Spinal cord (tissue), 10 donors: ENCODE data around the gene LAMP5. TPM values are rescaled to one million over a fixed set of nuclear protein-coding genes. Genes with fewer than 3 reads are reported as not detected.

ENCODE experiments used
- DNase-seq, 6 donors: peaks; one replicate each; pipeline versions ENCODE4 v3.0.0 to v3.0.0-alpha.2; 2013 to 2015; ENCODE audit warnings: low spot score in 6 of 6, low read depth in 4 of 6
- H3K27ac ChIP-seq: one replicate; pipeline ENCODE4 v1.5.1; 2013; ENCODE audit warnings: low read depth, low read length, control low read depth
- H3K27me3 ChIP-seq: one replicate; pipeline ENCODE4 v1.6.1; 2013; ENCODE audit warnings: low read length; ENCODE audit not compliant: control insufficient read depth, insufficient read depth
- H3K36me3 ChIP-seq: one replicate; pipeline ENCODE4 v1.6.1; 2013; ENCODE audit warnings: low read length; ENCODE audit not compliant: control insufficient read depth, insufficient read depth
- H3K4me1 ChIP-seq: one replicate; pipeline ENCODE4 v1.6.1; 2013; ENCODE audit warnings: low read length; ENCODE audit not compliant: control insufficient read depth, insufficient read depth
- H3K4me3 ChIP-seq: one replicate; pipeline ENCODE4 v1.5.1; 2013; ENCODE audit warnings: low read depth, low read length, control low read depth
- H3K9me3 ChIP-seq: one replicate; pipeline ENCODE4 v1.6.1; 2013; ENCODE audit warnings: low read length; ENCODE audit not compliant: control insufficient read depth, insufficient read depth
- WGBS: methylation state at CpG from one replicate; pipeline ENCODE4 v1.1.5; 2013; ENCODE audit warnings: missing lambda C conversion rate; ENCODE audit not compliant: insufficient coverage; 5-methylcytosine and 5-hydroxymethylcytosine counted together
- long read RNA-seq, 4 donors: transcript quantifications; one replicate each; lab custom pipeline, GENCODE V29; 2026
- polyA plus RNA-seq, 2 donors: library from polyadenylated mRNA; unstranded; fragments of 120-200 nt; gene quantifications; one replicate each; pipeline ENCODE4 v1.2.1, GENCODE V29; 2013; ENCODE audit not compliant: insufficient read length in 2 of 2
- total RNA-seq, 2 donors: library from RNA; depleted of rRNA in 1 of 2; stranded (reverse); fragments of 120-200 nt in 1 of 2; fragments of >200 nt in 1 of 2; gene quantifications; one replicate each; pipeline versions ENCODE4 v1.2.3 to v1.2.4, GENCODE V29; 2013 to 2014
- donor health status: healthy.

Gene LAMP5, protein sequence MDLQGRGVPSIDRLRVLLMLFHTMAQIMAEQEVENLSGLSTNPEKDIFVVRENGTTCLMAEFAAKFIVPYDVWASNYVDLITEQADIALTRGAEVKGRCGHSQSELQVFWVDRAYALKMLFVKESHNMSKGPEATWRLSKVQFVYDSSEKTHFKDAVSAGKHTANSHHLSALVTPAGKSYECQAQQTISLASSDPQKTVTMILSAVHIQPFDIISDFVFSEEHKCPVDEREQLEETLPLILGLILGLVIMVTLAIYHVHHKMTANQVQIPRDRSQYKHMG
- total RNA-seq, result 10 to 100 TPM; 27.4 to 66.8 TPM
- polyA plus RNA-seq, result 10 to 100 TPM; 74.5 to 90.7 TPM
- long read RNA-seq, donor 1, transcript LAMP5-201 (6 exons, 2,039 nt), result major isoform, 28 of 143 reads
- long read RNA-seq, donor 1, partial matches to known transcripts, result 115 of 143 reads
- long read RNA-seq, donor 1, other reads (novel, unspliced or antisense), result 0 of 143 reads
- long read RNA-seq, donor 2, transcript LAMP5-201 (6 exons, 2,039 nt), result major isoform, 5 of 11 reads
- long read RNA-seq, donor 2, partial matches to known transcripts, result 6 of 11 reads
- long read RNA-seq, donor 2, other reads (novel, unspliced or antisense), result 0 of 11 reads
- long read RNA-seq, donor 3, transcript LAMP5-201 (6 exons, 2,039 nt), result major isoform, 12 of 20 reads
- long read RNA-seq, donor 3, partial matches to known transcripts, result 8 of 20 reads
- long read RNA-seq, donor 3, other reads (novel, unspliced or antisense), result 0 of 20 reads
- long read RNA-seq, donor 4, result 0 reads

DNA sequence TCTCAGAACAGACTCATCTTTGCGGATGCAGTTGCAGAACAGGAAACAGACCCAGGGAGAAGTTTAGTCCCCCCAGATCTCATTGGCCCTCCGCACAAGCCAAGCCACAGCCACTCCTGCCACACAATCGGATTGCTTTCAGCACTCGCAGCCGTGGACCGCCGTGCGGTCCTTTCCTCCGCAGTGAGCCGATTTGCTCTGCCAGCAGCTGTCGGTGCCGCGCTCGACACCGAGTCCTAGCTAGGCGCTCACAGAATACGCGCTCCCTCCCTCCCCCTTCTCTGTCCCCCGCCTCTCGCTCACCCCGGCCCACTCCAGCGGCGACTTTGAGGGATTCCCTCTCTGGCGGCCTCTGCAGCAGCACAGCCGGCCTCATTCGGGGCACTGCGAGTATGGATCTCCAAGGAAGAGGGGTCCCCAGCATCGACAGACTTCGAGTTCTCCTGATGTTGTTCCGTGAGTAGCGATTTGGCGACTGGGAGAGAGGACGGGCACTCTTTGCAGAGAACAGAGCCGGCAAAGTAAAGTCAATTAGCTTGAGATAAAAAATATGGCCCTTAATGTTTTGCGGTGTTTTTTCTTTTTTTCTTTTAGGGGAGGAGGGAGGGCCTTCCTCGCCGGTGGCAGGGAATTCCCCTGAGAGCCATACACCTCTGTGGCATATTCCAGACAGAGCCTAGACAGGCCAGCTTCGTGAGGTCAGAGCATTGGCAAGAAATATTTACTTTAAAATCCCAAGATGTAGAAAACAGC, at the start of gene LAMP5:
TSS of gene LAMP5 (plus strand) at position 130 of the 753 bp plus-strand sequence. CDS start at position 393, 263 bp downstream.
- peaks cover 35% of the 10 kb centered on the region for H3K27me3 ChIP-seq
- no peaks in the 10 kb centered on the region for H3K9me3 ChIP-seq
- peaks cover 4% of the 10 kb centered on the region for H3K36me3 ChIP-seq
- H3K27ac ChIP-seq, result peak within 1 kb of the TSS; percentile 3
- under 1% methylated on average over 34 of the region's 38 CpGs for WGBS
- peak within 1 kb of the TSS; percentile 34 for H3K4me3 ChIP-seq
- peak in 3 of 6 donors; percentile 61 to 89 (median 82) for DNase-seq
- H3K4me1 ChIP-seq, result peaks cover 26% of the 10 kb centered on the region

DNA sequence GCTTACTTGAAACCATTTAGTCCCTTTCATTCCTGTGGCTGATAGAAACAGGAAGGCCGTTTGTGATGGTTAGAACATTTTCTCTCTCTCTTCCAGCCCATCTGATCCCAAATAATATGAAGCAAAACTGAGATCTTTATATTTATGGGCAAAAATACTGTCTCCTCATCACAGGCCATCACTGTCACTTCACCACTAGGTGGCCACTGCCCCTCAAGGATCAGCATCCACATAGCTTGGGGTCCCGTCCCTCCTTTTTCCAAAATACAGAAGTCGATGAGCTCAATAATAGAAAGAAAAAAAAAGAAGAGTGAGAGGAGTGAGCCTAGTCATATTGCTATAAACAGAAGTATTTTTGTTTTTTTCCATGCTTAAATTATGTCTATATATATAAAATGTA, 46.4 kb upstream of the LAMP5 start:
- Histone ChIP-seq H3K27ac (no peak overlapping the region), H3K27me3 (no peaks in the 10 kb centered on the region), H3K9me3 (no peaks in the 10 kb centered on the region), H3K4me3 (no peak overlapping the region), H3K4me1 (no peaks in the 10 kb centered on the region), H3K36me3 (no peaks in the 10 kb centered on the region)
- no CpG with 5 or more reads among the region's 3 CpGs for WGBS
- DNase-seq, result peak in 1 of 6 donors; percentile 42

DNA sequence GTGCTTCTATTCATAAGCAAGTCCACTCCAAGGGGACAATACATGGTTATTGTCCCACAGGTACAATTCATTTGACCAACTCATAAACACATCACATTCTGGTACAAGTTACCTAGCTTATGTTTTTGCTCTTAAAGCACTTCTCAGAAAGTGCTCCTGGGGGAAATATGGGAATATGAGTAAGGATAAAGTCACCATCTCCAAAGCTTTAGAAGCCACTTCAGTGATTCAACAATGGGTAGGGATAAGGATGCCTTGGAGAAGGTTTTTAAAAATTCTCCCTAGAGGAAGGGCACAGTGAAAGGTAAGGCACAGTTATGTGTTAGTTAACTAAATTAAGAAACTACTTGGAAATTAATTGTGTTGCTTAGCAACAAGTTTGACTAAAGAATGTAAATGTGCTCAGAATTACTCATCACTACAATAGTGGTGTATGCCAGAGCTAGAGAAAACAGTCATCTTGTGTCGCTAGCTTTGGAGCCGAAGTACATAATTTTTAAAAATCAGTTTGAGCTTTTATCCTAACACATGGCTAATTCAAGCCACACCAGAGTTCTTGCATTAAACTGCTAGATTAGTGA, 39.5 kb upstream of the LAMP5 start:
- Histone ChIP-seq H3K4me3 (no peak overlapping the region), H3K27me3 (no peaks in the 10 kb centered on the region), H3K36me3 (peaks cover 2% of the 10 kb centered on the region), H3K9me3 (no peaks in the 10 kb centered on the region), H3K27ac (no peak overlapping the region), H3K4me1 (no peaks in the 10 kb centered on the region)
- no CpG with 5 or more reads among the region's 2 CpGs for WGBS
- peak in 1 of 6 donors; percentile 46 for DNase-seq

DNA sequence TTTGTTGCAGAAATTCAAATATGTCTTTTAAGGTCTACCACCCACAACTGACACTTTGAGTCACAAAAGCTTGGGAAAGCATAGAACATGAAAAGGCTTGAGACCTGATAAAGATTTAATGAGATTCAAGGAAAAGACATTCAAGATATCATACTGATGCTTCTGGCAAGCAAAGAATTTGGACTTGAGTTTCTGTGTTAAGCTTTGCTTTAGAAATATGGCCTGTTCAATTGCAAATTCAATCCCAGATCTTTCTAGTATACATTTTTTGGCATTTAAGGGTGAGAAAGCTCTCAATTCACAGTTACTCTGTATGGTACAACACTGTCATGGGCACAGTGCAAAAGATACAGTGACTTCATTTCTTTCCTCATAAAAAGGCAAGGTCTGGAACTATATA, 38.9 kb upstream of the LAMP5 start:
- DNase-seq, result peak in 1 of 6 donors; percentile 74
- Histone ChIP-seq H3K4me1 (no peaks in the 10 kb centered on the region), H3K4me3 (no peak overlapping the region), H3K9me3 (no peaks in the 10 kb centered on the region), H3K36me3 (peaks cover 2% of the 10 kb centered on the region), H3K27me3 (no peaks in the 10 kb centered on the region), H3K27ac (no peak overlapping the region)

DNA sequence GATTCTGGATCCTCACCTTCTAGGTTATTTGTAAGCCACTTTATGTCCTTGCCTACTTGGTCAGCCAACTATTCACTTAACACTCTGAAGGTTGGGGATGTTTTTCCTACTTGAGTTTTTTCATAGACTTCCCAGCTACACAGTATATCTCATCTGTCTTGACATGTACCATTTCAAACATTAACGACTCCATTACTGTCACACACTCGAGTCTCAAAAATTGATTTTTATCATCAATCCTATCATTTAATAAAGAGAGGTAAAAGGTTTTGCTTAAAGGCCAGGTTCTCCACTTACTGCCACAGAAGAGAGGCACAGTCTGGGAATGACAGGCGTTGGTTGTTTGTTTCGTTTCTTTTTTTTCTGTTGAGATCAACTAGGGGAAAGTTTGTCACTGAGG, 38.2 kb upstream of the LAMP5 start:
- no peak for DNase-seq
- Histone ChIP-seq H3K27me3 (no peaks in the 10 kb centered on the region), H3K36me3 (peaks cover 2% of the 10 kb centered on the region), H3K9me3 (no peaks in the 10 kb centered on the region), H3K4me1 (no peaks in the 10 kb centered on the region), H3K27ac (no peak overlapping the region), H3K4me3 (no peak overlapping the region)
- 100% methylated on average over 1 of the region's 4 CpGs for WGBS

DNA sequence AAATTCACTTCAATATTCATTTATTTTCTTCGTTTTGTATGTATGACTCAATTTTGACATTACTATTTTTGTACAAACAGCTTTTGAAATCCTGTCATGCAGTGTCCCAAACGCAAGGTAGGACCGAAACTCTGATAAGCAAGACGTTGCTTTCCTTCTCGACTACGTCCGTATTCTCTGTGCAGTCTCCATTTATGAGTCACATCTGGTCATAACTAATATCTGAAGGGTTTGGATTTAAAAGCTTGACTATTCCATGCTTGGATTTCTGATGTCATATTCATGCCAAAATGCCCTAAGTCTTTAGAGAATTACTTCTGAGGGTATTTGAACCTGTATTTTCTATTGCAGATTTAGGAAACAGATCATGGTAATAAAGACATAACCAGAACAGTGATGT, 37.8 kb upstream of the LAMP5 start:
- Histone ChIP-seq H3K4me3 (no peak overlapping the region), H3K9me3 (no peaks in the 10 kb centered on the region), H3K36me3 (peaks cover 2% of the 10 kb centered on the region), H3K27ac (no peak overlapping the region), H3K4me1 (no peaks in the 10 kb centered on the region), H3K27me3 (no peaks in the 10 kb centered on the region)
- no peak for DNase-seq
- 100% methylated on average over 2 of the region's 7 CpGs for WGBS

DNA sequence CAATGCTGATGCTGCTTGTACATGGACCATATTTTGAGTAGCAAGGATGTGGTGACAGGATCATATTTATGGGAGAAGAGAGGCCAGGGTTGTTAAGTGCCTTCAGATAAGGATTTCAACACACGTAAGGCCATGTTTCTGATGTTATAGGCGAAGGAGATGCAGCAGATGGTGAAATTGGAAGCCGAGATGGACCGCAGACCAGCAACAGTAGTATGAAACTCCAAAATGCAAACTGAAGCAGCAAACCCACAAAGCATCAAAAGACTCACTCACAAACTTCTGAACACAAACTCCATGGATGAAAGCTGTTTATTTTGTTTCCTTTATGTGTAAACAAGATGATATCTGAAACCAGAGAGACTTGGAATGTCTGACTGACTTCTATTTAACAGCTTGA, 35.6 kb upstream of the LAMP5 start:
- peak in 1 of 6 donors; percentile 33 for DNase-seq
- Histone ChIP-seq H3K36me3 (peaks cover 2% of the 10 kb centered on the region), H3K9me3 (no peaks in the 10 kb centered on the region), H3K4me3 (no peak overlapping the region), H3K4me1 (no peaks in the 10 kb centered on the region), H3K27me3 (no peaks in the 10 kb centered on the region), H3K27ac (no peak overlapping the region)
- WGBS, result no CpG with 5 or more reads among the region's 4 CpGs

GRCh38 chr20:9480066-9480465, 34.3 kb upstream of the LAMP5 start:
- H3K27ac ChIP-seq, result no peak overlapping the region
- H3K9me3 ChIP-seq, result no peaks in the 10 kb centered on the region
- no peaks in the 10 kb centered on the region for H3K27me3 ChIP-seq
- H3K4me3 ChIP-seq, result no peak overlapping the region
- peak in 1 of 6 donors; percentile 42 for DNase-seq
- H3K4me1 ChIP-seq, result no peaks in the 10 kb centered on the region
- 86% methylated on average over 3 of the region's 4 CpGs for WGBS
- H3K36me3 ChIP-seq, result no peaks in the 10 kb centered on the region

DNA sequence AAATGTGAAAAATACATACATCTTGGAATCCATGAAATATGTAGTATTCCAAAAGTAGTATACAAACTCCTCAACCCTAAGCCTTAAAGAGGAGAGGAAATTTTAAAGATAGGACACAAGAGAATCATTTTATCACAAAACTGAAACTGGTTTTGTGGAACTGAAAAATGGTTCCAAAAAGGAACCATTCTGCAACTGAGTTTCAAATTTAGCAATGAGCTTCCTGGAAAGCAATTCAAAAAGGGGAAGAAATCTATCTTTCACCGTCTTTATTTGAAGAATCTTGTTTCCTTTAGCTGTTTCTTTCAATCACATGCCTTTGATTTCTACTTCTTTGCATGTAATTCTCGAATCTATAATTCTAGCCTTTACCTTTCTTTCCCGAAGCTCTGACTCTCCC, 32.2 kb upstream of the LAMP5 start:
- no peaks in the 10 kb centered on the region for H3K9me3 ChIP-seq
- H3K27me3 ChIP-seq, result no peaks in the 10 kb centered on the region
- no peak overlapping the region for H3K27ac ChIP-seq
- no peaks in the 10 kb centered on the region for H3K4me1 ChIP-seq
- H3K36me3 ChIP-seq, result no peaks in the 10 kb centered on the region
- DNase-seq, result no peak
- H3K4me3 ChIP-seq, result no peak overlapping the region
- WGBS, result no CpG with 5 or more reads among the region's 3 CpGs
